WTC11 (cell line): ENCODE results near the gene LRRC61.
"Not testable (repeated sequence)": the region's sequence is repeated elsewhere in the genome, so short reads cannot be mapped to it uniquely, and the experiment has no call there.

Experiments
- CREM ChIP-seq: sonication (generic); formaldehyde crosslinking; IDR thresholded peaks from 2 replicates; pipeline ENCODE4 v1.8.1; 2022; ENCODE audit warnings: mild to moderate bottlenecking, missing genetic modification reagents, moderate library complexity
- CTCF ChIP-seq: fragments of 200-600 bp; IDR thresholded peaks from 2 replicates; pipeline ENCODE4 v1.8.0; 2022; ENCODE audit warnings: antibody characterized with exemption
- FOXP4 ChIP-seq: sonication (generic); formaldehyde crosslinking; IDR thresholded peaks from 2 replicates; pipeline ENCODE4 v1.8.0; 2022; ENCODE audit warnings: mild to moderate bottlenecking, missing genetic modification reagents
- GABPB1 ChIP-seq: sonication (generic); formaldehyde crosslinking; IDR thresholded peaks from 2 replicates; pipeline ENCODE4 v1.8.1; 2023; ENCODE audit warnings: mild to moderate bottlenecking, missing genetic modification reagents
- MAX ChIP-seq: sonication (generic); formaldehyde crosslinking; IDR thresholded peaks from 2 replicates; pipeline ENCODE4 v1.8.0; 2022; ENCODE audit warnings: mild to moderate bottlenecking, missing genetic modification reagents
- MLX ChIP-seq: sonication (generic); formaldehyde crosslinking; IDR thresholded peaks from 2 replicates; pipeline ENCODE4 v1.8.1; 2023; ENCODE audit warnings: mild to moderate bottlenecking, missing genetic modification reagents, moderate library complexity
- NFYB ChIP-seq: sonication (generic); formaldehyde crosslinking; conservative IDR thresholded peaks from 2 replicates; pipeline ENCODE4 v1.8.0; 2022; ENCODE audit warnings: low read depth, missing genetic modification reagents
- NR2C2 ChIP-seq: sonication (generic); formaldehyde crosslinking; IDR thresholded peaks from 2 replicates; pipeline ENCODE4 v1.8.0; 2022; ENCODE audit warnings: mild to moderate bottlenecking, missing genetic modification reagents
- RELA ChIP-seq: sonication (generic); formaldehyde crosslinking; IDR thresholded peaks from 2 replicates; pipeline ENCODE4 v1.8.1; 2022; ENCODE audit warnings: missing genetic modification reagents, mild to moderate bottlenecking, borderline replicate concordance
- STAT6 ChIP-seq: sonication (generic); formaldehyde crosslinking; conservative IDR thresholded peaks from 2 replicates; pipeline ENCODE4 v1.8.1; 2023; ENCODE audit warnings: mild to moderate bottlenecking, low read depth, missing genetic modification reagents, moderate library complexity
- ZNF263 ChIP-seq: sonication (generic); formaldehyde crosslinking; IDR thresholded peaks from 2 replicates; pipeline ENCODE4 v1.8.1; 2022; ENCODE audit warnings: low read depth, mild to moderate bottlenecking, moderate library complexity, missing genetic modification reagents

GRCh38 chr7:150295614-150296013 is 27.5 kb upstream of the LRRC61 start:
- TF ChIP-seq MLX (CRISPR knock-in tag); CTCF; NR2C2 (CRISPR knock-in tag); CREM (CRISPR knock-in tag); GABPB1 (CRISPR knock-in tag); MAX (CRISPR knock-in tag); NFYB (CRISPR knock-in tag); ZNF263 (CRISPR knock-in tag); RELA (CRISPR knock-in tag); FOXP4 (CRISPR knock-in tag); STAT6: not testable (repeated sequence)
